WTC11 (cell line): Measurements from ENCODE around the gene ITCH. TPM values are rescaled to one million over a fixed set of nuclear protein-coding genes. Genes with fewer than 3 reads are reported as not detected.
A peak's percentile ranks its signal among the peaks of the same experiment; 100 is the strongest.

ENCODE experiments used
- ATAC-seq: fragments of 200-7000 bp; cut with Tn5 transposase; 2 replicates; pipeline ENCODE4 v1.10.0; 2021; ENCODE audit warnings: mild to moderate bottlenecking, moderate library complexity
- CTCF ChIA-PET: fragments of 300-600 bp; sonication (Branson Sonifier 250); formaldehyde crosslinking; loops from one replicate; lab custom pipeline; 2021; ENCODE audit warnings: antibody characterized with exemption; lab: Charles Lee
- POLR2A ChIA-PET: fragments of 350-600 bp; sonication (Branson Sonifier 250); formaldehyde crosslinking; loops from one replicate; lab custom pipeline; 2021; ENCODE audit warnings: antibody characterized with exemption; lab: Charles Lee
- DNase-seq: peaks from one replicate; pipeline ENCODE4 v3.0.0; 2021; ENCODE audit warnings: low spot score
- H3K27ac Mint-ChIP-seq: 2 replicates; pipeline ENCODE4 v1.8.0; 2021; ENCODE audit warnings: mixed read lengths
- H3K27me3 Mint-ChIP-seq: 2 replicates; pipeline ENCODE4 v1.8.0; 2021; ENCODE audit warnings: low read depth, mild to moderate bottlenecking, moderate library complexity, mixed read lengths
- H3K36me3 Mint-ChIP-seq: 2 replicates; pipeline ENCODE4 v1.8.0; 2021; ENCODE audit warnings: mixed read lengths
- H3K4me1 Mint-ChIP-seq: 2 replicates; pipeline ENCODE4 v1.8.0; 2022; ENCODE audit warnings: mixed read lengths
- H3K4me3 Mint-ChIP-seq: 2 replicates; pipeline ENCODE4 v1.8.0; 2021; ENCODE audit warnings: mild to moderate bottlenecking, moderate library complexity, mixed read lengths
- H3K9me3 Mint-ChIP-seq: 2 replicates; pipeline ENCODE4 v1.8.0; 2021; ENCODE audit warnings: mixed read lengths
- AFF4 ChIP-seq: sonication (generic); formaldehyde crosslinking; IDR thresholded peaks from 2 replicates; pipeline ENCODE4 v1.8.1; 2023; ENCODE audit warnings: mild to moderate bottlenecking, missing genetic modification reagents, borderline replicate concordance
- ATF3 ChIP-seq: sonication (generic); formaldehyde crosslinking; conservative IDR thresholded peaks from 2 replicates; pipeline ENCODE4 v1.8.1; 2022; ENCODE audit warnings: mild to moderate bottlenecking, missing genetic modification reagents
- GTF2I ChIP-seq: fragments of 250-450 bp; sonication (Bioruptor Pico); conservative IDR thresholded peaks from 2 replicates; pipeline ENCODE4 v1.4.0; 2021; ENCODE audit warnings: mild to moderate bottlenecking
- NR1H2 ChIP-seq: sonication (generic); formaldehyde crosslinking; IDR thresholded peaks from 2 replicates; pipeline ENCODE4 v1.9.0; 2021; ENCODE audit warnings: mild to moderate bottlenecking, moderate library complexity, missing genetic modification reagents
- SMAD3 ChIP-seq: sonication (generic); formaldehyde crosslinking; IDR thresholded peaks from 2 replicates; pipeline ENCODE4 v1.8.0; 2022; ENCODE audit warnings: missing genetic modification reagents, mild to moderate bottlenecking, borderline replicate concordance
- SP1 ChIP-seq: sonication (generic); formaldehyde crosslinking; conservative IDR thresholded peaks from 2 replicates; pipeline ENCODE4 v1.8.1; 2022; ENCODE audit warnings: missing genetic modification reagents
- TEAD4 ChIP-seq: sonication (generic); formaldehyde crosslinking; IDR thresholded peaks from 2 replicates; pipeline ENCODE4 v1.8.0; 2022; ENCODE audit warnings: mild to moderate bottlenecking, missing genetic modification reagents
- ZNF219 ChIP-seq: sonication (generic); formaldehyde crosslinking; IDR thresholded peaks from 2 replicates; pipeline ENCODE4 v1.8.0; 2023; ENCODE audit warnings: missing genetic modification reagents, mild to moderate bottlenecking, borderline replicate concordance
- ZNF396 ChIP-seq: fragments of 250-450 bp; sonication (Bioruptor Pico); IDR thresholded peaks from 2 replicates; pipeline ENCODE4 v1.8.0; 2021; ENCODE audit warnings: mild to moderate bottlenecking, moderate library complexity, borderline replicate concordance
- ZNF416 ChIP-seq: fragments of 250-450 bp; sonication (Bioruptor Pico); IDR thresholded peaks from 2 replicates; pipeline ENCODE4 v1.9.0; 2021; ENCODE audit warnings: mild to moderate bottlenecking, inconsistent platforms
- total RNA-seq: library from RNA; stranded (reverse); gene quantifications from 3 replicates; pipeline ENCODE4 v1.2.3, GENCODE V29; 2021
- TF ChIP-seq, protein P1 (sequence below): sonication (generic); formaldehyde crosslinking; IDR thresholded peaks from 2 replicates; pipeline ENCODE4 v1.8.1; 2023; ENCODE audit warnings: mild to moderate bottlenecking, missing genetic modification reagents, moderate library complexity
- TF ChIP-seq, protein P2 (sequence below): sonication (generic); formaldehyde crosslinking; IDR thresholded peaks from 2 replicates; pipeline ENCODE4 v1.8.0; 2023; ENCODE audit warnings: mild to moderate bottlenecking, missing genetic modification reagents
- TF ChIP-seq, protein P3 (sequence below): sonication (generic); formaldehyde crosslinking; IDR thresholded peaks from 2 replicates; pipeline ENCODE4 v1.8.0; 2022; ENCODE audit warnings: mild to moderate bottlenecking, missing genetic modification reagents
- TF ChIP-seq, protein P4 (sequence below): fragments of 250-450 bp; sonication (Bioruptor Pico); IDR thresholded peaks from 2 replicates; pipeline ENCODE4 v1.9.0; 2021; ENCODE audit warnings: mild to moderate bottlenecking

The ITCH gene
- total RNA-seq, 1 experiment from 2014 or later: 35.8 TPM

DNA sequence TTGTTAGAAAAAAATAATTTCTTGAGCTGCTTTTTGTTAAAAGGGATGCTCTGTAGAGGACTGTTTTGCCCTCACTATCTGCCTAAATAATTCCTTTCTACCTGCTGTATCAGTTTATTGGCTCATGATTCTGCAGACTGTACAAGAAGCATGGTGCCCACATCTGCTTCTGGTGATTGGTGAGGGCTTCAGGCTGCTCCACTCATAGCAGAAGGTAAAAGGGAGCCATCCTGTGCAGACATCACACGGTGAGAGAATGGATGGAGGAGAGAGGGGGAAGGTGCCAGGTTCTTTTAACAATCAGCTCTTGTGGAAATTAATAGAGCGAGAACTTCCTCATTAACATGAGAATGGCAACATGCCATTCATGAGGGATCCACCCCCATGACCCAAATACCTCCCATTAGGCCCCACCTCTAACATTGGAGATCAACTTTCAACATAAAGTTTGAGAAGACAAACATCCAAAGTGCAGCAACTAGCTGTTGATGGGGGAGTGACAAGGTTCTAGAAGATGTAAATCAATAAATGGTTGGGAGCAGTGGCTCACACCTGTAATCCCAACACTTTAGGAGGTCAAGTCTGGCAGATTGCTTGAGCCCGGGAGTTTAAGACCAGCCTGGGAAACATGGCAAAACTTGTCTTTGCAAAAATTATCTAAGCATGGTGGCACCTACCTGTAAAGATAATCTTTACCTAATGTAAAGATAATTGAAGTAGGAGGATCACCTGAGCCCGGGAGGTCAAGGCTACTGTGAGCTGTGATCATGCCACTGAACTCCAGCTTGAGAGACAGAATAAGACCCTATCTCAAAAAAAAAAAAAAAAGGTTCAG lies 44.2 kb upstream of the ITCH start:
- DNase-seq (no peak), ATAC-seq (peak; percentile 47)
- peaks cover 42% of the 10 kb centered on the region for H3K4me1 Mint-ChIP-seq
- H3K27ac Mint-ChIP-seq: peak overlapping the region; percentile 73; the same call in 1 of the 2 replicates
- H3K36me3 Mint-ChIP-seq: peaks cover 7% of the 10 kb centered on the region
- no peaks in the 10 kb centered on the region; the same call in 1 of the 2 replicates for H3K27me3 Mint-ChIP-seq
- peaks cover 18% of the 10 kb centered on the region for H3K9me3 Mint-ChIP-seq
- POLR2A ChIA-PET: interaction anchor here (1.0 to 1.1 kb wide), 2 partner anchors 22 to 44 kb away, joined by 3 read pairs; partner anchors contain the start of gene ITCH
- CTCF ChIA-PET: interaction anchor here (1.0 to 1.3 kb wide), 5 partner anchors 10 to 204 kb away, joined by 3 to 7 read pairs (median 3); no protein-coding TSS in a partner anchor
- no peak overlapping the region; the same call in 1 of the 2 replicates for H3K4me3 Mint-ChIP-seq
- TF ChIP-seq ZNF416 (CRISPR knock-in tag): no peak
- TF ChIP-seq SMAD3 (CRISPR knock-in tag): no peak
- TF ChIP-seq, protein P1, sequence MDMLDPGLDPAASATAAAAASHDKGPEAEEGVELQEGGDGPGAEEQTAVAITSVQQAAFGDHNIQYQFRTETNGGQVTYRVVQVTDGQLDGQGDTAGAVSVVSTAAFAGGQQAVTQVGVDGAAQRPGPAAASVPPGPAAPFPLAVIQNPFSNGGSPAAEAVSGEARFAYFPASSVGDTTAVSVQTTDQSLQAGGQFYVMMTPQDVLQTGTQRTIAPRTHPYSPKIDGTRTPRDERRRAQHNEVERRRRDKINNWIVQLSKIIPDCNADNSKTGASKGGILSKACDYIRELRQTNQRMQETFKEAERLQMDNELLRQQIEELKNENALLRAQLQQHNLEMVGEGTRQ: no peak
- TF ChIP-seq ZNF219 (CRISPR knock-in tag): no peak
- TF ChIP-seq, protein P2, sequence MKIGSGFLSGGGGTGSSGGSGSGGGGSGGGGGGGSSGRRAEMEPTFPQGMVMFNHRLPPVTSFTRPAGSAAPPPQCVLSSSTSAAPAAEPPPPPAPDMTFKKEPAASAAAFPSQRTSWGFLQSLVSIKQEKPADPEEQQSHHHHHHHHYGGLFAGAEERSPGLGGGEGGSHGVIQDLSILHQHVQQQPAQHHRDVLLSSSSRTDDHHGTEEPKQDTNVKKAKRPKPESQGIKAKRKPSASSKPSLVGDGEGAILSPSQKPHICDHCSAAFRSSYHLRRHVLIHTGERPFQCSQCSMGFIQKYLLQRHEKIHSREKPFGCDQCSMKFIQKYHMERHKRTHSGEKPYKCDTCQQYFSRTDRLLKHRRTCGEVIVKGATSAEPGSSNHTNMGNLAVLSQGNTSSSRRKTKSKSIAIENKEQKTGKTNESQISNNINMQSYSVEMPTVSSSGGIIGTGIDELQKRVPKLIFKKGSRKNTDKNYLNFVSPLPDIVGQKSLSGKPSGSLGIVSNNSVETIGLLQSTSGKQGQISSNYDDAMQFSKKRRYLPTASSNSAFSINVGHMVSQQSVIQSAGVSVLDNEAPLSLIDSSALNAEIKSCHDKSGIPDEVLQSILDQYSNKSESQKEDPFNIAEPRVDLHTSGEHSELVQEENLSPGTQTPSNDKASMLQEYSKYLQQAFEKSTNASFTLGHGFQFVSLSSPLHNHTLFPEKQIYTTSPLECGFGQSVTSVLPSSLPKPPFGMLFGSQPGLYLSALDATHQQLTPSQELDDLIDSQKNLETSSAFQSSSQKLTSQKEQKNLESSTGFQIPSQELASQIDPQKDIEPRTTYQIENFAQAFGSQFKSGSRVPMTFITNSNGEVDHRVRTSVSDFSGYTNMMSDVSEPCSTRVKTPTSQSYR (CRISPR knock-in tag): no peak
- no peak for TF ChIP-seq AFF4 (CRISPR knock-in tag)
- TF ChIP-seq TEAD4: no peak
- TF ChIP-seq SP1 (CRISPR knock-in tag): no peak
- TF ChIP-seq, protein P3, sequence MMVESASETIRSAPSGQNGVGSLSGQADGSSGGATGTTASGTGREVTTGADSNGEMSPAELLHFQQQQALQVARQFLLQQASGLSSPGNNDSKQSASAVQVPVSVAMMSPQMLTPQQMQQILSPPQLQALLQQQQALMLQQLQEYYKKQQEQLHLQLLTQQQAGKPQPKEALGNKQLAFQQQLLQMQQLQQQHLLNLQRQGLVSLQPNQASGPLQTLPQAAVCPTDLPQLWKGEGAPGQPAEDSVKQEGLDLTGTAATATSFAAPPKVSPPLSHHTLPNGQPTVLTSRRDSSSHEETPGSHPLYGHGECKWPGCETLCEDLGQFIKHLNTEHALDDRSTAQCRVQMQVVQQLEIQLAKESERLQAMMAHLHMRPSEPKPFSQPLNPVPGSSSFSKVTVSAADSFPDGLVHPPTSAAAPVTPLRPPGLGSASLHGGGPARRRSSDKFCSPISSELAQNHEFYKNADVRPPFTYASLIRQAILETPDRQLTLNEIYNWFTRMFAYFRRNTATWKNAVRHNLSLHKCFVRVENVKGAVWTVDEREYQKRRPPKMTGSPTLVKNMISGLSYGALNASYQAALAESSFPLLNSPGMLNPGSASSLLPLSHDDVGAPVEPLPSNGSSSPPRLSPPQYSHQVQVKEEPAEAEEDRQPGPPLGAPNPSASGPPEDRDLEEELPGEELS: no peak
- TF ChIP-seq, protein P4, sequence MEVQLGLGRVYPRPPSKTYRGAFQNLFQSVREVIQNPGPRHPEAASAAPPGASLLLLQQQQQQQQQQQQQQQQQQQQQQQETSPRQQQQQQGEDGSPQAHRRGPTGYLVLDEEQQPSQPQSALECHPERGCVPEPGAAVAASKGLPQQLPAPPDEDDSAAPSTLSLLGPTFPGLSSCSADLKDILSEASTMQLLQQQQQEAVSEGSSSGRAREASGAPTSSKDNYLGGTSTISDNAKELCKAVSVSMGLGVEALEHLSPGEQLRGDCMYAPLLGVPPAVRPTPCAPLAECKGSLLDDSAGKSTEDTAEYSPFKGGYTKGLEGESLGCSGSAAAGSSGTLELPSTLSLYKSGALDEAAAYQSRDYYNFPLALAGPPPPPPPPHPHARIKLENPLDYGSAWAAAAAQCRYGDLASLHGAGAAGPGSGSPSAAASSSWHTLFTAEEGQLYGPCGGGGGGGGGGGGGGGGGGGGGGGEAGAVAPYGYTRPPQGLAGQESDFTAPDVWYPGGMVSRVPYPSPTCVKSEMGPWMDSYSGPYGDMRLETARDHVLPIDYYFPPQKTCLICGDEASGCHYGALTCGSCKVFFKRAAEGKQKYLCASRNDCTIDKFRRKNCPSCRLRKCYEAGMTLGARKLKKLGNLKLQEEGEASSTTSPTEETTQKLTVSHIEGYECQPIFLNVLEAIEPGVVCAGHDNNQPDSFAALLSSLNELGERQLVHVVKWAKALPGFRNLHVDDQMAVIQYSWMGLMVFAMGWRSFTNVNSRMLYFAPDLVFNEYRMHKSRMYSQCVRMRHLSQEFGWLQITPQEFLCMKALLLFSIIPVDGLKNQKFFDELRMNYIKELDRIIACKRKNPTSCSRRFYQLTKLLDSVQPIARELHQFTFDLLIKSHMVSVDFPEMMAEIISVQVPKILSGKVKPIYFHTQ (CRISPR knock-in tag): no peak
- TF ChIP-seq NR1H2 (CRISPR knock-in tag): no peak
- TF ChIP-seq ZNF396 (CRISPR knock-in tag): no peak
- no peak for TF ChIP-seq GTF2I (CRISPR knock-in tag)
- no peak for TF ChIP-seq ATF3 (CRISPR knock-in tag)
